Loucy (cell line): ENCODE measurements around the gene NOD1.

Experiments
- H2AFZ ChIP-seq: fragments of 200-600 bp; sonication (generic); 2 replicates; pipeline ENCODE4 v1.6.0; 2016; ENCODE audit warnings: antibody characterized with exemption, mild to moderate bottlenecking, low read length, moderate library complexity
- H3F3A ChIP-seq: fragments of 200-600 bp; 2 replicates; pipeline ENCODE4 v1.6.0; 2016; ENCODE audit warnings: antibody characterized with exemption, low read depth, mild to moderate bottlenecking
- H3K27me3 ChIP-seq: fragments of 200-600 bp; sonication (generic); 2 replicates; pipeline ENCODE4 v1.6.1; 2014; ENCODE audit warnings: low read length, mild to moderate bottlenecking; ENCODE audit not compliant: insufficient read depth, poor library complexity, severe bottlenecking
- H3K36me3 ChIP-seq: fragments of 200-600 bp; sonication (generic); 2 replicates; pipeline ENCODE4 v1.6.1; 2016; ENCODE audit warnings: low read length; ENCODE audit not compliant: insufficient read depth
- H3K4me1 ChIP-seq: fragments of 200-600 bp; sonication (generic); 2 replicates; pipeline ENCODE4 v1.5.1; 2014; ENCODE audit warnings: low read length, mild to moderate bottlenecking; ENCODE audit not compliant: insufficient read depth, poor library complexity, severe bottlenecking
- H3K4me2 ChIP-seq: fragments of 200-600 bp; sonication (generic); 2 replicates; pipeline ENCODE4 v1.6.0; 2014; ENCODE audit warnings: antibody characterized with exemption, low read length, low read depth, mild to moderate bottlenecking; ENCODE audit not compliant: poor library complexity, severe bottlenecking
- H3K4me3 ChIP-seq: fragments of 200-600 bp; sonication (generic); 2 replicates; pipeline ENCODE4 v1.5.1; 2014; ENCODE audit warnings: low read length, mild to moderate bottlenecking, mixed read lengths; ENCODE audit not compliant: poor library complexity, severe bottlenecking
- H3K79me2 ChIP-seq: fragments of 200-600 bp; sonication (generic); 2 replicates; pipeline ENCODE4 v1.6.1; 2014; ENCODE audit warnings: low read length; ENCODE audit not compliant: insufficient read depth
- H3K9ac ChIP-seq: fragments of 200-600 bp; sonication (generic); 2 replicates; pipeline ENCODE4 v1.6.0; 2014; ENCODE audit warnings: mild to moderate bottlenecking, low read depth, low read length, moderate library complexity; ENCODE audit not compliant: poor library complexity, severe bottlenecking
- H3K9me2 ChIP-seq: fragments of 200-600 bp; sonication (generic); replicated peaks from 2 replicates; pipeline ENCODE4 v1.6.1; 2016; ENCODE audit warnings: low read depth, low read length, mixed read lengths
- H3K9me3 ChIP-seq: fragments of 200-600 bp; sonication (generic); 2 replicates; pipeline ENCODE4 v1.6.1; 2014; ENCODE audit warnings: mild to moderate bottlenecking, antibody characterized with exemption, low read length, low read depth; ENCODE audit not compliant: insufficient read depth
- H4K20me1 ChIP-seq: fragments of 200-600 bp; sonication (generic); 2 replicates; pipeline ENCODE4 v1.6.0; 2014; ENCODE audit warnings: antibody characterized with exemption, low read length, mild to moderate bottlenecking; ENCODE audit not compliant: insufficient read depth, poor library complexity, severe bottlenecking
- CTCF ChIP-seq: fragments of 200-600 bp; sonication (generic); conservative IDR thresholded peaks from 2 replicates; pipeline ENCODE4 v1.5.1; 2014; ENCODE audit warnings: mild to moderate bottlenecking, antibody characterized with exemption, low read length
- EZH2phosphoT487 ChIP-seq: fragments of 200-600 bp; IDR thresholded peaks from 2 replicates; pipeline ENCODE4 v1.6.1; 2018; ENCODE audit warnings: antibody characterized with exemption, mild to moderate bottlenecking, moderate library complexity, borderline replicate concordance

Gene NOD1

DNA sequence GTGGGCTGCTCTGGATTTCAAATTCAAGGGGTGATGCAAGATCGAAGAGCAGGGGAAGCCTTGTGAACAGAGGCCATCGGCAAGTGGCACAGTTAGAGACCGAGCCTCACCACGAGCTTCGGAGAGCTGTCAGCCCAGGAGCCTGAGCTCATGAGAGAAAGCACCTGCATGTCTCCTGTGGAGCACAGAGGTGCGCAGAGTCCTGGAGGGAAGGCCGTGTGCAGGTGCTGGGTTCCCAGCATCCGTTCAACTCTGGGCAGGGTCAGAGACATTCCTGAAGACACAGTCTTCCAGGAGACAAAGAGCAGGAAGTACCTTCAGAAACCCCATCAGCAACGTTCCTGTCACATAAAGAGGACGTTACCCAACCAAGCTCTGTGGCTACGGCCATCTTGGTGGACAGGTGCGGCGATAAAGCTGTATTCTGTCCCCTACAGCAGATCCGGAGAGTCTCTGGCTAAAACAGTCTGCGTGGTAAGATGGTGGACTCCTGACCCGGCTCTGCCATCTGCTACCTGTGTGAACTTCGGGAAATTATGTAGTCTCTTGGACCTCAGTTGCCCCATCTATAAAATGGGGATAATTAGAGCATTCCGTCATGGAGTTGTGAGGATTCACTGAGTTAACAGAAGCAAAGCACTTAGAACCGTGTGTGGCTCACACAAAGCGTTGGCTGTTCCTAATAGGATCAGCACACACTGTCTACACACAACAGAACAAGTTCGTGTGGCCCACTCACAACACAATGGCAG is 40.6 kb downstream of the NOD1 start:
- H3K36me3 ChIP-seq, result peaks cover 35% of the 10 kb centered on the region
- H3K9me3 ChIP-seq, result no peaks in the 10 kb centered on the region
- H3K4me2 ChIP-seq, result no peak overlapping the region
- H3K4me1 ChIP-seq, result no peaks in the 10 kb centered on the region
- no peaks in the 10 kb centered on the region for H3K79me2 ChIP-seq
- no peak overlapping the region for H3K4me3 ChIP-seq
- H3F3A ChIP-seq, result no peaks in the 10 kb centered on the region
- no peak overlapping the region for H3K9ac ChIP-seq
- no peaks in the 10 kb centered on the region for H3K27me3 ChIP-seq
- H4K20me1 ChIP-seq, result no peaks in the 10 kb centered on the region
- no peak overlapping the region for H2AFZ ChIP-seq
- TF ChIP-seq CTCF, result no peak
- TF ChIP-seq EZH2phosphoT487, result no peak
- H3K9me2 ChIP-seq, result no peaks in the 10 kb centered on the region

- H3K9ac ChIP-seq, result no peak overlapping the region
- H3K27me3 ChIP-seq, result no peaks in the 10 kb centered on the region
- TF ChIP-seq CTCF (no peak), EZH2phosphoT487 (no peak)
- no peaks in the 10 kb centered on the region for H3F3A ChIP-seq
- H3K4me3 ChIP-seq, result no peak overlapping the region
- peaks cover 46% of the 10 kb centered on the region for H3K36me3 ChIP-seq
- no peaks in the 10 kb centered on the region for H3K9me2 ChIP-seq
- H3K4me2 ChIP-seq, result no peak overlapping the region
- no peaks in the 10 kb centered on the region for H3K79me2 ChIP-seq
- H3K4me1 ChIP-seq, result no peaks in the 10 kb centered on the region
- no peaks in the 10 kb centered on the region for H4K20me1 ChIP-seq
- no peak overlapping the region for H2AFZ ChIP-seq
- H3K9me3 ChIP-seq, result no peaks in the 10 kb centered on the region
Observed at GRCh38 chr7:30436518-30436917, 42.1 kb downstream of the NOD1 start.

GRCh38 chr7:30436046-30436445 is 42.5 kb downstream of the NOD1 start:
- Histone ChIP-seq H3K9me2 (no peaks in the 10 kb centered on the region), H4K20me1 (no peaks in the 10 kb centered on the region), H3K9me3 (no peaks in the 10 kb centered on the region), H3K9ac (no peak overlapping the region), H3K4me3 (no peak overlapping the region), H3K4me2 (no peak overlapping the region), H3K36me3 (peaks cover 46% of the 10 kb centered on the region), H3K27me3 (no peaks in the 10 kb centered on the region), H3K4me1 (peaks cover 4% of the 10 kb centered on the region), H3K79me2 (no peaks in the 10 kb centered on the region), H3F3A (no peaks in the 10 kb centered on the region), H2AFZ (no peak overlapping the region)
- no peak for TF ChIP-seq CTCF
- TF ChIP-seq EZH2phosphoT487, result no peak
